ENCODE data around the gene PPARG. TPM values are rescaled to one million over a fixed set of nuclear protein-coding genes. Genes with fewer than 3 reads are reported as not detected.

PPARG gene
- total and polyA plus RNA-seq, 5 donors, result 10.4 to 18.9 (median 15.3) TPM

DNA sequence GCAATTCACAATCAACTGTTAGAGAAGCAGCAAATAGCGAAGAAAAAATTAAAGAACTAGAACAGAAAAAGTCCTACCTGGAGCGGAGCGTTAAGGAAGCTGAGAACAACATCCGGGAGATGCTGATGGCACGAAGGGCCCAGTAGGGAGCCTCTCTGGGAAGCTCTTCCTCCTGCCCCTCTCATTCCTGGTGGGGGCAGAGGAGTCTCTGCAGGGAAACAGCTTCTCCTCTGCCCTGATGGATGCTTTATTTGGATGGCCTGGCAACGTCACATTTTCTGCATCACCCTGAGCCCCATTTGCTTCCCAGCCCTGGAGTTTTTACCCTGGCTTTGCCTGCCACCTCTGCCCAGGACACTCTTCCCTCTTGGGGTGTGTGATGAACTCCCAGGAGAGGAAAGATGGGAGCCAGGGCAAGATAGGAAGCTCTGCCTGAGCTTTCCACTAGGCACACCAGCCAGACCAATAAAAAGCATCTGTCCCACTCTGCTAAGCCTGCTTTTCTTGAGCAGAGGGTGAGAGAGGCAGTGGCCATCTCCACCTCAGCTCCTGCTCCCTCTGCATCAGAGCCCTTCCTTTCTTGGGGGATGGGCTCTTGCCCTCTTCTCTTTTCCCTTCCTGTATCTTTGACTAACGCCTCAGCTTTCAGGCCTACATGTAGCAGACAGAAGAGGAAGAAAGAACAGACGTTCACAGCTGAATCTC lies 39.4 kb downstream of the PPARG start:
- DNase-seq (no peak), ATAC-seq (no peak)
- H3K4me1 ChIP-seq (ENCODE audit: control insufficient read depth, insufficient read depth, low read length), result peaks cover 1% of the 10 kb centered on the region
- no peak overlapping the region for H3K27ac ChIP-seq (ENCODE audit: low read length)
- no peaks in the 10 kb centered on the region for H3K27me3 ChIP-seq (ENCODE audit: control insufficient read depth, insufficient read depth)
- intact Hi-C loops (cut with DNase I), result no loop called here
- WGBS, result 68% methylated on average over 8 of the region's 8 CpGs
- no peak overlapping the region for H3K4me3 ChIP-seq (ENCODE audit: low read length)
- no peaks in the 10 kb centered on the region for H3K9me3 ChIP-seq (ENCODE audit: control insufficient read depth, low read length)

- H3K9me3 ChIP-seq (ENCODE audit: control insufficient read depth, low read length), result no peaks in the 10 kb centered on the region
- DNase-seq (no peak), ATAC-seq (no peak)
- peaks cover 1% of the 10 kb centered on the region for H3K4me1 ChIP-seq (ENCODE audit: control insufficient read depth, insufficient read depth, low read length)
- H3K27me3 ChIP-seq (ENCODE audit: control insufficient read depth, insufficient read depth), result no peaks in the 10 kb centered on the region
- no peak overlapping the region for H3K4me3 ChIP-seq (ENCODE audit: low read length)
- intact Hi-C loops (cut with DNase I), result no loop called here
- 72% methylated on average over 3 of the region's 3 CpGs for WGBS
- H3K27ac ChIP-seq (ENCODE audit: low read length), result no peak overlapping the region
Measured at GRCh38 chr3:12328837-12329462, 40.1 kb downstream of the PPARG start.

DNA sequence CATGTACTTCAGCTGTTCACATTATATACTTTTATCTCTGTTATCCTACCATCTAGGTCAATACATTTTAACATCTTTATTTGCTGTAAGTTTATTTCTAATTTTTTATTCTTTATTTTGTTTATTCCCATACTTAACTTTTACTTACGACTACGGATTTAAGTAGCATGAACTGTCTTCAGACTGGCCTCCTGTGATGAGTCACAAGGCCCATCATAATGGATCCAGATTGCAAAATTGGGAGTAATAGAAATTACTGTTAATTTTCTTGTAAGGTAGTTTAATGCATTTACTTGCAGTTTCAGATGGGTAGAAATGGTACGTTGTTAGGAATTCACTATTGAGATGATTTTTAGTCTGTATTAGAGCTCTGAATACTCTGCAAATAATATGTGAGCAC lies 45.9 kb downstream of the PPARG start:
- Histone ChIP-seq H3K4me3 (ENCODE audit: low read length) (no peak overlapping the region), H3K9me3 (ENCODE audit: control insufficient read depth, low read length) (no peaks in the 10 kb centered on the region), H3K27me3 (ENCODE audit: control insufficient read depth, insufficient read depth) (no peaks in the 10 kb centered on the region), H3K27ac (ENCODE audit: low read length) (no peak overlapping the region), H3K4me1 (ENCODE audit: control insufficient read depth, insufficient read depth, low read length) (no peaks in the 10 kb centered on the region)
- intact Hi-C loops (cut with DNase I), result no loop called here
- ATAC-seq (no peak), DNase-seq (no peak)
- 94% methylated on average over 3 of the region's 3 CpGs for WGBS

DNA sequence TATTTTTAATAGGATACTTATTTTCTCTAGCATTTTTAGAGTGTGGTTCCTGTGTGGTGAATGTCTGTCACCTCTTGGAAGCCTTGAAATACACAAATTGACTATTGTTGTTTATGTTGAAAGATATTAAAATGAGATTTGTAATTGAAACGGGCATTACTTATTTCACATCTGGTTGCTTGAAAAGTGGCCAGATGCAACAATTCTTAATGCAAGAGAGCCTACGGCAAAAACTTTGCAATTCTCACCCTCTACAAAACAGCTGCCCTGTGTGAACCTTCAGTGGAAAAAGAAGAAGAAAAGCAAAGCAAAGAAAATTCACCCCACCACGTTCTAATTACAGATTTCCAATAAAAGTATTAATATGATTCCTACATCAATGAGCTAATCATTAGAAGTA lies 46.6 kb downstream of the PPARG start:
- DNase-seq, result no peak

GRCh38 chr3:12336099-12336498 lies 47.2 kb downstream of the PPARG start:
- H3K27me3 ChIP-seq (ENCODE audit: control insufficient read depth, insufficient read depth), result no peaks in the 10 kb centered on the region
- H3K4me1 ChIP-seq (ENCODE audit: control insufficient read depth, insufficient read depth, low read length), result no peaks in the 10 kb centered on the region
- no peak overlapping the region for H3K4me3 ChIP-seq (ENCODE audit: low read length)
- H3K9me3 ChIP-seq (ENCODE audit: control insufficient read depth, low read length), result no peaks in the 10 kb centered on the region
- WGBS, result 76% methylated on average over 3 of the region's 3 CpGs
- DNase-seq, result no peak
- intact Hi-C loops (cut with DNase I), result no loop called here
- no peak for ATAC-seq
- no peak overlapping the region for H3K27ac ChIP-seq (ENCODE audit: low read length)

More for the DNA sequence above, 46.6 kb downstream of the PPARG start:
- ATAC-seq, result no peak
- Histone ChIP-seq H3K27me3 (ENCODE audit: control insufficient read depth, insufficient read depth) (no peaks in the 10 kb centered on the region), H3K4me3 (ENCODE audit: low read length) (no peak overlapping the region), H3K27ac (ENCODE audit: low read length) (no peak overlapping the region), H3K4me1 (ENCODE audit: control insufficient read depth, insufficient read depth, low read length) (no peaks in the 10 kb centered on the region), H3K9me3 (ENCODE audit: control insufficient read depth, low read length) (no peaks in the 10 kb centered on the region)
- 78% methylated on average over 3 of the region's 3 CpGs for WGBS
- intact Hi-C loops (cut with DNase I), result no loop called here

GRCh38 chr3:12338595-12339546 lies 50.0 kb downstream of the PPARG start:
- WGBS, result 95% methylated on average over 5 of the region's 5 CpGs
- intact Hi-C loops (cut with DNase I), result no loop called here
- DNase-seq (no peak), ATAC-seq (no peak)
- H3K4me1 ChIP-seq (ENCODE audit: control insufficient read depth, insufficient read depth, low read length), result no peaks in the 10 kb centered on the region
- no peaks in the 10 kb centered on the region for H3K9me3 ChIP-seq (ENCODE audit: control insufficient read depth, low read length)
- H3K27ac ChIP-seq (ENCODE audit: low read length), result no peak overlapping the region
- no peak overlapping the region for H3K4me3 ChIP-seq (ENCODE audit: low read length)
- H3K27me3 ChIP-seq (ENCODE audit: control insufficient read depth, insufficient read depth), result no peaks in the 10 kb centered on the region

GRCh38 chr3:12339701-12340480 lies 51.0 kb downstream of the PPARG start:
- Histone ChIP-seq H3K27me3 (ENCODE audit: control insufficient read depth, insufficient read depth) (no peaks in the 10 kb centered on the region), H3K4me3 (ENCODE audit: low read length) (no peak overlapping the region), H3K27ac (ENCODE audit: low read length) (no peak overlapping the region), H3K4me1 (ENCODE audit: control insufficient read depth, insufficient read depth, low read length) (no peaks in the 10 kb centered on the region), H3K9me3 (ENCODE audit: control insufficient read depth, low read length) (no peaks in the 10 kb centered on the region)
- no peak for ATAC-seq
- intact Hi-C loops (cut with DNase I), result no loop called here
- 85% methylated on average over 5 of the region's 5 CpGs for WGBS
- no peak for DNase-seq

GRCh38 chr3:12340506-12340905 lies 51.6 kb downstream of the PPARG start:
- Histone ChIP-seq H3K27me3 (ENCODE audit: control insufficient read depth, insufficient read depth) (no peaks in the 10 kb centered on the region), H3K4me3 (ENCODE audit: low read length) (no peak overlapping the region), H3K27ac (ENCODE audit: low read length) (no peak overlapping the region), H3K9me3 (ENCODE audit: control insufficient read depth, low read length) (no peaks in the 10 kb centered on the region), H3K4me1 (ENCODE audit: control insufficient read depth, insufficient read depth, low read length) (no peaks in the 10 kb centered on the region)
- WGBS, result 87% methylated on average over 2 of the region's 2 CpGs
- no peak for DNase-seq
- ATAC-seq, result no peak
- intact Hi-C loops (cut with DNase I), result no loop called here

DNA sequence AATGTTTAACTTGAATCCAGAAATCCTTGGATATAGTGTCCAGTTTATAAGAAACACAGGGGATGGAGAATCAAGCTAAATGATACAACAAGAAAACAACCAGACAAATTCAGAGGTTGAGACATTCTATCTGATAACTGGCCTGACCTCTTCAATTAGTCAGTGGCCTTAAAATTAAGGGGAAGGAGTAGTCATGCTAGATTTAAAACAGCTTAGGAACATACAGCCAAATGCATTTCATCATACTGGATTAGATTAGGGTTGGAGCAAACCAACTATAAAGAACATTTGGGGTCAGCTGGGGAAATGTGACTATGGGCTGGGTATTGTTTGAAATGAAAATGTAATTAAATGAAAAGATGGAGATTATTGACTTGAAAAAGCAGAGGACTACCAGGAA lies 53.3 kb downstream of the PPARG start:
- Histone ChIP-seq H3K9me3 (ENCODE audit: control insufficient read depth, low read length) (no peaks in the 10 kb centered on the region), H3K4me3 (ENCODE audit: low read length) (no peak overlapping the region), H3K4me1 (ENCODE audit: control insufficient read depth, insufficient read depth, low read length) (no peaks in the 10 kb centered on the region), H3K27ac (ENCODE audit: low read length) (no peak overlapping the region), H3K27me3 (ENCODE audit: control insufficient read depth, insufficient read depth) (no peaks in the 10 kb centered on the region)
- DNase-seq (no peak), ATAC-seq (no peak)
- intact Hi-C loops (cut with DNase I), result no loop called here

DNA sequence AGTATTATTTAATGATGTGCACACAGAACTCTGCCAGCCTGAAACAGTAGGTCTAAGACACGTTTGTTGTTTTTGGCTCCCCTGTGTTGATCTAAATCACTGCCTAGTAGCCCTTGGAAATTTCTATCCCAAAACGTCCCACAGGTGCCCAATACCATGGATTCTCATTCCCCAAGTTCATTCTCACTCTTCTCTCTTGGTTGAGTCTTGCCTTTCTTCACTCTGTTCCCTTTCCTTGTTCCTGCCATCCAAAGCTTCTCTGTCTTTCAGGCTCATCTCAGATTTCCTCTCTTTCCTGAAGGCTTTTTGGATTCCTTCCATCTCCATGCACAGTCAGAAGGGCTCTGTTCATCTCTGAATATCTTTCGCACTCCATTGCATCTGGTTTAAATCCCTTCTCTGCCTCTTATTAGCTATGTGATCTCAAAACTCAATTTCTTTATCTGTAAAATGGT lies 54.2 kb downstream of the PPARG start:
- Histone ChIP-seq H3K27me3 (ENCODE audit: control insufficient read depth, insufficient read depth) (no peaks in the 10 kb centered on the region), H3K27ac (ENCODE audit: low read length) (no peak overlapping the region), H3K4me1 (ENCODE audit: control insufficient read depth, insufficient read depth, low read length) (no peaks in the 10 kb centered on the region), H3K4me3 (ENCODE audit: low read length) (no peak overlapping the region), H3K9me3 (ENCODE audit: control insufficient read depth, low read length) (no peaks in the 10 kb centered on the region)
- intact Hi-C loops (cut with DNase I), result no loop called here
- DNase-seq (no peak), ATAC-seq (no peak)
- WGBS, result 58% methylated on average over 3 of the region's 3 CpGs
